NCI-H2227 (cell line): ENCODE measurements around the gene PRR7.

Experiments
- DNase-seq: peaks from one replicate; lab custom pipeline; 2025; ENCODE audit not compliant: unreplicated experiment; lab: John Stamatoyannopoulos, UW

Gene PRR7

GRCh38 chr5:177496070-177496726, 49.6 kb downstream of the PRR7 start:
- DNase-seq: peak; percentile 28

- DNase-seq: peak; percentile 64
Measured at GRCh38 chr5:177496727-177497291, 50.2 kb downstream of the PRR7 start.

GRCh38 chr5:177497292-177498012, 50.8 kb downstream of the PRR7 start, which contains the start of gene PDLIM7:
Gene PDLIM7 (minus strand): TSS chr5:177497604. CDS start chr5:177496512, 1,092 bp downstream.
- DNase-seq: peak; percentile 94

DNA sequence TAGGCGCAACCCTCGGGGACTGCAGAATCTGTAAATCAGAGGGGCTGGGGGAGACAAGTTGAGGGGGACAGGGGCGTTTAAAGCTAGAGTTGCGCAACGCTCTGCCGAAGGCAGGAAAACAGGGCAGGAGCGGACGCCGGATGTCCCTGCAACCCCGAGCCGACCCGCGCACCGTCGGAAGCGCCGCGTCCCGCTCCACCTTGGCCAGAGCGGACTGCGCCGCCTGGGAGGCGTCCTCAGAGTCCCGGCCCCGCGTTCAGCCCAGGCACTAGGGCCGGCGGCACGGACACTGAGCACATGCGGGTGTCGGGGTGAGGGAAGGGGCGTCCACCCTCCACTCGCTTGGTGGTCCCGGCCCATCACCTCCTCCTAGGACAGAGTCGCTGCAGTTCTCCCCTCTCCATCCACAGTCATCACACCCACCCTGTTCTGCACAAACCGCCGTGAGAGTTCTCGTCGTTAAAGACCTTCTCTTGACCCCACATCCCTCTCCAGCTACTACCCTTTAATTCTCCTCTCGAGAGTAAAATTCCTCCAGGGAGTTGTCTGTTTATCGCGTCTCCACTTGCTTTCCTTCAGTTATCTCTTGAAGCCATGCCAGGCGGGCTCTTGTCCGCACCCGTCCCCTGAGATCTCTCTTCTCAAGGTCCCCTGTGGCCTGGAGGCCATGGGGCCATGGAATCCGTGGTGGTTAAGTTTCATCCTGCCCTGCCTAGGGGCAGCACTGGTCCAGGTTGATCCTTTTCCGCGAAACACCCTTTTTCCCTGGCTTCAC, 51.6 kb downstream of the PRR7 start:
- peak; percentile 43 for DNase-seq

DNA sequence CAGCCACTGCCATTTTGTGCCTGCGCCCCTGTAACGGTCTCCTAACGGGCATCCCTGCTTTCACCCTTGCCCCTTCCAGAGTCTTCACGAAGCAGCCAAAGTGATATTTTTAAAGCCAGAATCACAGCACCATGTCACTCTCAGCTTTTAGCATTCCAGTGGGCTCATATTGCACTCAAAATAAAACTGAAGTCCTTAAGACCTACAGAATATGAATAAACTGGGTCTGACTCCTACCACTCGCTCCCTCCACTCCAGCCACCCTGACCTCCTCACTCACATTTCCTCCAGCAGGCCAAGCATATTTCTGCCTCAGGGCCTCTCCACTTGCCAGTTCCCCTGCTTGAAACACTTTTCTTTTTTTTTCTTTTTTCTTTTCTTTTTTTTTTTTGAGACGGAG, 53.2 kb downstream of the PRR7 start:
- DNase-seq: no peak

- peak; percentile 79 for DNase-seq
Measured at GRCh38 chr5:177500685-177501522, 54.3 kb downstream of the PRR7 start.

DNA sequence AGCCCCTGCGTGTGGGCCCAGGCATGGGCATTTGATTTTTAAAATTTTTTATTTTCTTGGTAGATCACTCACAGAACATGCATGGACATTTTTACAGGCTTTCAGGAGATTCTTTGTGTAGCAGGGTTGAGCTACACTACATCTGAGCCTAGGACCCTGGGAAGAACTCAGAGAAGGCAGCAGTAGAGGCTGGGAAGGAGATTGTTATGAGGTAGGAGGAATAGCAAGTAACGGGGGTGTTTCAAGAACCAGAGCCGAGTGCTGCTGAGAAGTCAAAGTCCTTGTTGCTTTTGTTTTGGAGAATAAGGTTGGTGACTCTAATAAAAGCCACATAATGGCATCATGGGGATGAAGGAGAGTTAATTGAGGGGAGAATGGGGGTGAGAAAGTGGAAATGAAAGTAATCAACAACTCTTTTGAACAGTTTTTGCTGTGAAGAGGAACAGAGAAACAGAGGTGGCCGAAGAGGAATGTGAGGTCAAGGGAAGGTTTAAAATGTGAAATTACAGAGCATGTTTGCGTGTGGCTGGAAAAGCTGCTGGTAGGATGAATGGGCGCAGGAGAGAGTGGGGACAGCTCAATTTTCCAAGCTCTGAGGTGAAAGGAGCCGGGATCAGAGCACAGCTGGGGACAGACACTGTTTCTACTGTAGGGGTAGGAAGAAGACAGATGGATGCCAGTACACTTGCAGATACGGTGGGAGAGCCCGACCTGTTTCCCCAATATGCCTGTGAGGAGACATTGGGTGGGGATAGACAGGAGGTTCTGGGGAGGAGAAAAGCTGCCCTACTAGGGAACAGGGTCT, 55.5 kb downstream of the PRR7 start:
- DNase-seq: no peak

- no peak for DNase-seq
Measured at GRCh38 chr5:177502886-177503285, 56.3 kb downstream of the PRR7 start.

GRCh38 chr5:177503351-177504085, 56.9 kb downstream of the PRR7 start:
- no peak for DNase-seq

DNA sequence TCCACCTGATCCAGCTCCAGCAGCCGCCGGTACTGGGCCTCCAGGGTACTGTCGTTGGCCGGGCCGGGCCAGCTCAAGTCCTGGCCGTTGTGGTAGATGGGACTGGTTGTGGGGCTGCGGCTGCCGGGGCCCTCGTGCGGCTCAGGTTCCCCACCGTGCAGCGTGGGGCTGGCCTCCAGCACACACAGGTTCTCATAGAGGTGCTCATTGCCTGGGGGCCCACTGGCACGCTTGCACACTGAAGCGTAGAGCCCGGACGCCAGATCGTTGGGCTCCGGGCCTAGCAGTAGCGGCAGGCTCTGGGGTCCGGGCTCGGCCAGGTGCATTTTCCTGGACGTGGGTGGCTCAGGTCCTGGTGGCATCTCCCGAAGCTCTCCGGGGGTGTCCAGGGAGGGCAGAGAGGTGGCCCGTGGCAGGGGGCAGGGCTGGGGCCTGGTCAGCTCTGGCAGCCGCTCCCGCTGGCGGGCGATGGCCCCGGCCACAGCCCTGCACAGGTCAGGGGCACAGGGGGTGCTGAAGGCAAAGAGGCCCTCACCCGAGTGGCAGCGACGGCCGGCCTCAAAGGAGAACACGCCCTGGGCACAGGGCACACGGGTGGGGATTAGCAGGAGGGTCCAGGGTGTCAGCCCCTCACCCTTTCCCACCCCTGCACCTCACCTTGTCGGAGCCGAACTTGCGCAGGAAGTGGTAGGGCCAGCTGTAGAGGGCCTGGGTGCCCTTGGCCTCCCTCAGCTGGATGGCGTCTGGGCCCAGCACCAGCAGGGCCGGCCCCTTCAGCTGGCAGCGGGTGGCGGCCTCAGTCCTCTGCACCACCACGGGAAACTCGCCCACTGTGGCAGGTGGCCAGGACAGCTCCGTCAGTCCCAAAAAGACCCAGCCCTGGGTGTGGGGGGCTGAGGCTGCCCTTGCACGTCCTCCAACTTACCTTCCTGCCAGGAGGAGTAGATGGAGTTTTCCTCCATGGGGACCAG, 57.8 kb downstream of the PRR7 start:
- DNase-seq: no peak

GRCh38 chr5:177505075-177505474, 58.5 kb downstream of the PRR7 start:
- no peak for DNase-seq
